ENCODE data around the gene KCTD21. TPM values are rescaled to one million over a fixed set of nuclear protein-coding genes. Genes with fewer than 3 reads are reported as not detected.

KCTD21 gene
- total RNA-seq, 1 donor from 2014 or later = 10.6 TPM

GRCh38 chr11:78127403-78127802 lies 61.0 kb downstream of the KCTD21 start:
- intact Hi-C loops (cut with DNase I) = no loop called here
- no peak for ATAC-seq
- no peak for DNase-seq (ENCODE audit: missing footprints)

Other genes with a start within 250 kb of the KCTD21 start
- gene INTS4, start 194.0 kb downstream of the KCTD21 start, total RNA-seq = 15.6 TPM
- 0.24 TPM for gene KCTD14, start 165.3 kb downstream of the KCTD21 start, total RNA-seq
- gene THRSP, start 124.8 kb downstream of the KCTD21 start, total RNA-seq = 4.8 TPM
- 337 TPM for gene NDUFC2, start 108.8 kb downstream of the KCTD21 start, total RNA-seq
- 16.7 TPM for gene ALG8, start 49.0 kb downstream of the KCTD21 start, total RNA-seq
- gene USP35, start 293 bp upstream of the KCTD21 start, total RNA-seq = 6.2 TPM
- 15.6 TPM for gene GAB2, start 229.2 kb upstream of the KCTD21 start, total RNA-seq